ENCODE results near the gene ARHGAP30.
"Not testable (repeated sequence)": the region's sequence is repeated elsewhere in the genome, so short reads cannot be mapped to it uniquely, and the experiment has no call there.

Gene ARHGAP30

GRCh38 chr1:161069731-161070270 is at the start of gene ARHGAP30:
Gene ARHGAP30 (minus strand): TSS chr1:161069891. CDS start chr1:161069624, 267 bp downstream.
- peak; percentile 92 for DNase-seq

DNA sequence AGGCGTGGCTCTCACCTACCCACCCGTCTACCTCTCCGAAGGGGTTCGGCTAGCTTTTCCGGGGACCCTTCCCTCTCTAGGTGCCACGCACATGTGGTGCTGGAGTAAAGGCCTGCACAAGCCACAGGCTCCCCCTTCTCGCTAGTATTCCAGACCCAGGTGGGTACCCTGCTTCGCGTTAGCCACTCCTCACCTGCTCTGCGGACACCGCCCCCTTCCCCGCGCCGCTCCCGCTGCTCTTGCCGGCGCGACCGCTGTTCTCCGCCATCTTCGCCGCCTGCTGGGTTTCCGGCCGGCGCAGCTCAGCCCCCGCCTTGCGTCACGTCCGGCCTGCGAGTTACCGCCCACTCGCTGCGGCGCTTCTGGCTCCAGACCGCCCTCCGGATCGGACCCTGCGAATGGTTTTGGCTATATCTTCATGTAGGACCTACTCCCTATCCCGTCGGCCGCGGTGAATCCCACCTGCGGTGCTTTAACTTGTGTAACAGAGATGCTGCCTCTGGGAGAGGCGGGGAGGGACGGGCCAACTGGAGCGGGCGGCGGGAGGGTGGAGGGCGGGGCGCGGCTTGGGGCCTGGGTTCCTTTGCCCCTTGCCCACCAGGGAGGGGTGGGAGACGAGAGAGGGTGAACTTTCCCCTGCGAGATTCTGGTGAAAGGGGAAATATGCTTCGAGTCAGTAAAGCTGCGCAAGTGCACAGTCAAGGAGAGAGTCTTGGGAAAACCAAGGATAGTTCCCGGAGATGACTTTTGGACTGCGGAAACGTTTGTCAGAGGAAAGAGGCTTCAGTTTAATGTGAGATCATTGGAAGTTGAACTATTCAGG is 48.3 kb upstream of the ARHGAP30 start, which contains the start of the genes NIT1 and PFDN2:
Gene NIT1, plus strand, starts transcription at position 347 of the 823 bp plus-strand sequence. Its CDS starts 72 bp downstream, at position 419.
Gene PFDN2, minus strand, starts transcription at position 279 of the 823 bp plus-strand sequence. Its CDS starts 11 bp downstream, at position 268.
- DNase-seq: peak; percentile 33

DNA sequence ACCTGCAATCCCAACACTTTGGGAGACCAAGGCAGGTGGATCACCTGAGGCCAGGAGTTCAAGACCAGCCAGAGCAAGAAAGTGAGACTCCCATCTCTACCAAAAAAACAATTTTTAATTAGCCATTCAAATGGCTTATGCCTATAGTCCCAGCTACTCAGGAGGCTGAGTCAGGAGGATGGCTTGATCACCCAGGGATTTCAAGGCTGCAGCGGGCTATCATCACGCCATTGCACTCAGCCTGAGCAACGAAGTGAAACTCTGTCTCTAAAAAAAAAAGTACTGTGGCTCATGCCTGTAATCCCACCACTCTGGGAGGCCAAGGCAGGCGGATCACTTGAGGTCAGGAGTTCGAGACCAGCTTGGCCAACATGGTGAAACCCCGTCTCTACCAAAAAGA is 46.3 kb upstream of the ARHGAP30 start:
- not testable (repeated sequence) for DNase-seq

- DNase-seq: no peak
Observed at GRCh38 chr1:161115132-161115711, 45.5 kb upstream of the ARHGAP30 start.

DNA sequence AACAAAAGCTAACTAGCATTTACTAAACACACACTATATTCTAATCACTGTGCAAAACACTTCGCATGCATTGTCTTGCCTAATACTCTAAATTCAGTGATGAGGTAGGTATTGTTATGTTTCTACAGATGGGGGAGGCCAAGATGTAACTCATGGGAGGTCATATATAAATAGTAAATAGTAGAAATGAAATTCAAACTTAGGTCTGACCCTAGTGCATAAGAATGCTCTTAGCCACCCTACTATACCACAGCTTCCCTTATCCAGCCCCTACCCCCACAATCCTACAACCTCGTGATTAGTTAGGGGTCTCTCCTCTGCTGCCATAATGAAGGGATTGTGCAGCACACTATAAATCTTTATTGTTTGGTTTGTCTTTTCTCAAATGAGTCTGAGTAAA is 44.9 kb upstream of the ARHGAP30 start:
- DNase-seq: no peak

DNA sequence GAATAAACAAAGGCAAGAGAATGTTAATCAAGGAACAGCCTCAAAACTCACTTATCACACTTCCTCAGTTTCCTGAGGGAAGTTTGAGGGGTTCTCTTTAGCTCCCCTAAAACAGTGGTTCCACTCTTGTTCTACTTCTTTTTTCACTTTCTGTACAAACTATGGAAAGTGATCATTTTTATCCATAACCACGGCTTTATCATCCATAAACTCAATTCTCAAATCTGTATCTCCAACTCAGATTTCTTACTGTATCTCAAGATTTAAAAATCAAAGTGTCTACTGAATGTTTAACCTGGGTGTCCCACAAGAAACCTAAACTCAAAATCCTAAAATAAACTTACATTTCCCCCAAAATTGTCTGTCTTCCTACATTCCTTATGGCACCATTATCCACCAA is 44.2 kb upstream of the ARHGAP30 start:
- no peak for DNase-seq

DNA sequence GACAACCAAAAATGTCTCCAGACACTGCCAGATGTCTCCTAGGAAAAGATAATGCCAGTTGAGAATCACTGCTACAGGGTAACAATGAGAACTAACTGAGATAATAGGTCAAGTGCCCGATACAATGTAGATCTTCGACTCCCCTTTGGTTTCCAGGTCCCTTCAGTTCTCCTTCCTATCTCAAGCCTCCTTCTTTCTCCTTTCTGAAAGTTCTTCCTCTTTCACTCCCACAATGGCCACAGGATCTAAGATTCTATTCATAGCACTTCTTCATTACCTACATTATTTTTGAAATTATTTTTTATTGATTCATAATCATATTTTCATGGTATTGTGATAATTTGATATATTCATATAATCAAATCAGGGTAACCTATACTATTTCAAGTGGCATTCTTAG is 41.8 kb upstream of the ARHGAP30 start:
- DNase-seq: no peak

- no peak for DNase-seq
Observed at GRCh38 chr1:161111117-161111516, 41.4 kb upstream of the ARHGAP30 start.

- DNase-seq: no peak
Observed at GRCh38 chr1:161106431-161106830, 36.7 kb upstream of the ARHGAP30 start.

- no peak for DNase-seq
Observed at GRCh38 chr1:161100556-161100955, 30.9 kb upstream of the ARHGAP30 start.

DNA sequence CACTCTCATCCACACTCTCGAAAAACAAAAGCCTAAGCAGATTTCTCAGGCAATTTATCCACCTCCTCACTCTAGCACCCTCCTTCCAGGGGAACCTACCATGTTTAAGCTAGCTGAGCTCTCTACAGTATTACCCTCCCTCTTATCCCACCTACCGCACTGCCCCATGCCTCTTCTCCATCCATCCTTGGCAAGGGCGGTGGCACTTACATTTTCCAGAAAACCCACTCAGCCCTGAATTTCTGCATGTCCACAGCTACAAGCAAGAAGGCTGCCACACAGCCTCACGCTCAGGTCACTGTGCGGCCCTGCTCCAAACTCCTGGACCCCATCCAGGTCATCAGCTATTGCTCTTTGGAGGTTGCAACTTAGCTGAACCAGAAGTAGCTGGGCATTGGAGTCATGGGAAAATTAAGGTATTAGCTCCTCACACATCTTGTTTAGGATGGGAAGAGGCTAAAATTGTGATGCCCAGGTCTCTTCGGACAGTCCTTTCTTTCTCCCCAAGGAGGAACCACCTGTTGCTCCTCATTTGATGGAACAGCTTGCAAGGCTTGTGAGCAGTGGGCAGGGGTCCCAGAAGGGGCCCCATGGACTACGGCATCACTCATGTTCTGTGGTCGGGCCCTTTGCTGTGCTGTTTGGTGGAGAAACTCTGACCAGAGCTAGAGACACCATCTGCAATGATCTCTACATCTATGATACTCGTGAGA is 29.6 kb upstream of the ARHGAP30 start:
- DNase-seq: no peak

DNA sequence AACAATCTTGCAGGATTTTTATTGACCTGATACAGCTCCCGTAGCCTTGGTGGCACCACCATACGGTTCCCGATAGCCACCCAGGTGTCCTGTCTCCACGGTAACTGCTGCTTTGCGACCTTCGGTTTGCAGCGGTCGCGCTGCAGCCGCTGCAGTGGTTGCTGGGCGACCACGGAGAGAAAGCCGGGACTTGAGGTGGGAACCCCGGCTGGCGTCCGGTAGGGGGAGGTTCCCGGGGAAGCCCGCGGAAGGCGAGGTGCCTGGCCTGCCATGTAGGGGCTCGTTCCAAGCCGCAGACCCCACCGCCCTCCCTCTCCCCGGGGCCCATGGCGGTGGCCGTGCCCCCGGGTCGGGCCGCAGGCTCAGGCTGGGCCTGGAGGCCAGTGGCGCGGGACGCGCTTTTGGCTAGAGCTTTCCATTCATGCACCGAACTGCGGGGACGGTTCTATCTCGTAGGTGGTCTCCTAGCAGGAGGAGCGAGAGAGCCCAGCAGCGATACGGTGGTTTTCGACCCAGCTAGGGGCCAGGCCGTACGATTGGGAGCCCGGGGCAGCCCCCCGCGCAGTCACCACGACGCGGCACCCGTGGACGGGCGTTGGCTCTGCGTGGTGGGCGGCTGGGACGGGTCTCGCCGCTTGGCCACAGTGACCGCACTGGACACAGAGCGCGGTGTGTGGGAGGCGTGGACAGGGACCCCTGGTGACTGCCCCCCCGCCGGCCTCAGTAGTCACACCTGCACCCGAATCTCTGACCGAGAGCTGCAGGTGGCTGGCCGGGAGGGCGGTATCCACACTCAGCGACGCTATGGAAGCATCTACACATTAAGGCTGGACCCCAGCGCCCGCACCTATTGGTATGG is 28.7 kb upstream of the ARHGAP30 start, which contains the start of gene KLHDC9:
Gene KLHDC9, plus strand, starts transcription at position 152 of the 859 bp plus-strand sequence. Its CDS starts 175 bp downstream, at position 327.
- DNase-seq: no peak

GRCh38 chr1:161096530-161096929 is 26.8 kb upstream of the ARHGAP30 start:
- no peak for DNase-seq

GRCh38 chr1:161096015-161096414 is 26.3 kb upstream of the ARHGAP30 start:
- no peak for DNase-seq

GRCh38 chr1:161095230-161095629 is 25.5 kb upstream of the ARHGAP30 start:
- DNase-seq: no peak

DNA sequence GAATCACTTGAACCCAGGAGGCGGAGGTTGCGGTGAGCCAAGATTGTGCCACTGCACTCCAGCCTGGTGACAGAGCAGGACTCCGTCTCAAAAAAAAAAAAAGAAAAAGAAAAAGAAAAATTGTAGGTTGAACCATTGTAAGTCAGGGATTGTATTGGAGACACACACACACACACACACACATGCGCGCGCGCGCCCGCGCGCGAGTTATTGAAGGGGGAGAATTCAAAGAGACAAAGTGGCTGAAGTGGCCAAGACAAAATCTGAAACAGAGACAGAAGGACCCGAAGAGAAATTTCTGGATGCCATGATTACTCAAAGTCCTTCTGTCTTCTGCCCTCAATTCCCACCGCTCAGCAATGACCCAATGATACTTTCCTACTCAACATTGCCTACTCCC is 24.8 kb upstream of the ARHGAP30 start:
- no peak for DNase-seq

DNA sequence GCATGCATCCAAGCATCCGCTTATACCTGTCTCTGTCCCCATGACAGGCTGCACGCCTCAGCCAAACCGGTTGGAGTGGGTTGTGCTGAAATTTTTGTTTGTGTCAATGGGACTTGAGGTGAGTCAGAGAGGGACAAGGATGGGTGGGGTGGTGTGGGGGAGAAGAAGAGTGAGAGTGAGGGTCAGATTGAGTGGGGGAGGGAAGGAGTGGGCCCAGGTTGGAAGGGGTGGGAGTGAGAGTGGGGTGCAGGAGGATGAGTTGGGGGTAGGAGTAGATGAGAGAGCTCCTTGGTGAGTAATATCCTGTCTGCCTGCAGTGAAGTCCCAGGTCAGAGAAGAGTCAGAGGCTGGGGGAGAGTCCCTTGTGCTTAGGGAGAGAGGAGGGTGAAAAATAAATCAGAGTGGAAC is 22.9 kb upstream of the ARHGAP30 start:
- no peak for DNase-seq

DNA sequence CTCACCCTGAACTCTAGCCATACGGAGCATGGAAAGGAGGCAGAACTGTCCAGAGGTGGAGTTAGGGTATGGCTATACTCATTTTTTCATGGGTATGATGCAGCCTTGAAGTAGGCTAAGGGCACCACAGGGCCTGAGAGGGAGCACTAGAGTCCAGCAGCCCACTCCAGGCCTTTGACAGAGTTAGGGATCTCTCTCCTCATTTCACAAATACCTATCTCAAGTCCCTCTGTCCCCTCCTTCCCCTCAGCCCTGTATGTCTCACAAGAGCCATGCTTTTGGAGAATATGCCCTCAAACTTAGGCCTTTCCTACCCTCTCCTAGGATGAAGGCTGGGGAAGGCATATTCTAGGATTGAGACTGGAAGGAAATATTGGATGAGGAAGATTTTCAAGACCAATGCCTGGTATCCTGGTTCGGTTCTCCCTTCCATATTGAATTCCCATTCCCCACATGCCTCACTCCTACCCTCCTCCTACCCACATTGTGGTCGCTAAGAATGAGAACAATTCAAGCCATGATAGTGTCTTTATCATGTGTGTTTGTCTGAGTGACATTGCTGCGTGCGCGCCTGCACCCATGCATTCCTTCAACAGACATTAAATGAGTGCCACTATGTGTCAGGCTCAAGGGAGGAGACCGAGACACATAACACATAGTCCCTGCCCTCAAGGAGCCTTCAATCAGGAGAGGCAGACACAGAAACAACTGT is 22.3 kb upstream of the ARHGAP30 start:
- no peak for DNase-seq

- no peak for DNase-seq
Observed at GRCh38 chr1:161091093-161091492, 21.4 kb upstream of the ARHGAP30 start.

- DNase-seq: no peak
Observed at GRCh38 chr1:161090617-161091016, 20.9 kb upstream of the ARHGAP30 start.

- no peak for DNase-seq
Observed at GRCh38 chr1:161089938-161090337, 20.2 kb upstream of the ARHGAP30 start.
